Dedifferentiated amniotic fluid mesenchymal stem cell (primary cell): ENCODE data around the gene MUTYH.
A peak's percentile ranks its signal among the peaks of the same experiment; 100 is the strongest.
"Not testable (repeated sequence)": the region's sequence is repeated elsewhere in the genome, so short reads cannot be mapped to it uniquely, and the experiment has no call there.

Source experiments
- DNase-seq: peaks from one replicate; pipeline ENCODE4 v3.0.0-alpha.2; 2016; ENCODE audit errors: extremely low spot score

MUTYH gene

GRCh38 chr1:45321444-45321843 lies 18.8 kb downstream of the MUTYH start:
- DNase-seq: no peak

- no peak for DNase-seq
Observed at GRCh38 chr1:45319761-45320160, 20.5 kb downstream of the MUTYH start.

GRCh38 chr1:45317166-45317565 lies 23.1 kb downstream of the MUTYH start:
- no peak for DNase-seq

- no peak for DNase-seq
Observed at GRCh38 chr1:45314266-45314665, 26.0 kb downstream of the MUTYH start.

- DNase-seq: no peak
Observed at GRCh38 chr1:45306905-45307304, 33.3 kb downstream of the MUTYH start.

GRCh38 chr1:45306319-45306718 lies 33.9 kb downstream of the MUTYH start:
- no peak for DNase-seq

GRCh38 chr1:45305231-45305630 lies 35.0 kb downstream of the MUTYH start:
- no peak for DNase-seq

GRCh38 chr1:45304311-45305081 lies 35.7 kb downstream of the MUTYH start:
- no peak for DNase-seq

- DNase-seq: peak; percentile 98
Observed at GRCh38 chr1:45303520-45304310, 36.5 kb downstream of the MUTYH start.

GRCh38 chr1:45302505-45303150 lies 37.6 kb downstream of the MUTYH start:
- DNase-seq: no peak

- no peak for DNase-seq
Observed at GRCh38 chr1:45300669-45300997, 39.6 kb downstream of the MUTYH start.

GRCh38 chr1:45299981-45300668 lies 40.1 kb downstream of the MUTYH start:
- peak; percentile 57 for DNase-seq

GRCh38 chr1:45299296-45299695 lies 40.9 kb downstream of the MUTYH start:
- DNase-seq: no peak

- no peak for DNase-seq
Observed at GRCh38 chr1:45297666-45298356, 42.4 kb downstream of the MUTYH start.

- DNase-seq: no peak
Observed at GRCh38 chr1:45291716-45292115, 48.5 kb downstream of the MUTYH start.

- DNase-seq: not testable (repeated sequence)
Observed at GRCh38 chr1:45291002-45291401, 49.2 kb downstream of the MUTYH start.

- not testable (repeated sequence) for DNase-seq
Observed at GRCh38 chr1:45286521-45286920, 53.7 kb downstream of the MUTYH start.

GRCh38 chr1:45284858-45285257 lies 55.4 kb downstream of the MUTYH start:
- not testable (repeated sequence) for DNase-seq

GRCh38 chr1:45282351-45282750 lies 57.9 kb downstream of the MUTYH start:
- DNase-seq: no peak
